Measurements from ENCODE around the gene MYL4.
"Not testable (repeated sequence)": the region's sequence is repeated elsewhere in the genome, so short reads cannot be mapped to it uniquely, and the experiment has no call there.

The MYL4 gene

DNA sequence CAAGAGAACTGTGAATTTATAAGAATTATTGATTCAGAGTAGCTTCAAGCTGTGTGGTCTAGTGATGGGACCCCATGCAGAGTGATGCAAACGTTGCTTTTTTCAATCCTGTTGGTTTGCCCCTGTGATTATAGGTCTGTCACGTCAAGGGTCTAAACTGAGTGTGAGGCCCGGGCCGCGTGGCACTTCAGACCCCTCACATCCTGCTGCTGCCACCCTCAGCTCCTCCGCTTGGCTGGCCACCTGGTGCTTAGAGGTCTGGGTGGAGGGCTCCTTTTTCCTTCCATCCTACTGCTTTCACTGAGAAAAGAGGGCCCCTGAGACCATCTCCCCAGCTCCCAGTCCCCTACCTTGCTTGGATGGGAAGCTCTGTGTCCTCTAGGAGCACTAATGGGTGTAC lies 12.0 kb downstream of the MYL4 start:
- no peak for DNase-seq (ENCODE audit: low spot score)

DNA sequence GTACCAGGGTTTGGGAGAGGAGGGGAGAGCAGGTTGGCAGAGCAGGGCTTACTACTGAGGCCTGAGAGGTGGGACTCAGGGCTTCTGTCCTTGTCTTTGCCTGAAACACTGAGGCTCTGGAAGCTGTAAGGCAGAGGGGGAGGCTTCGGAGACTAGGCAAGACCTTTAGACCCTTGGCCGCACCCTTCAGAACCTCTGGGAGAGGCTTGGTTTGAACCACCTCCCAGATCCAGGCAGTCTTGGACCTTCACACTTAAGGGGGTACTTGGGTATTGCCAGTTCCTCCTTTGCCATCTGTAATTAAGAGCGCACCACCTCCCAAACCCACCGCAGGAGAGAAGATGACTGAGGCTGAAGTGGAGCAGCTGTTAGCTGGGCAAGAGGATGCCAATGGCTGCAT lies 12.9 kb downstream of the MYL4 start:
- DNase-seq (ENCODE audit: low spot score) = no peak

DNA sequence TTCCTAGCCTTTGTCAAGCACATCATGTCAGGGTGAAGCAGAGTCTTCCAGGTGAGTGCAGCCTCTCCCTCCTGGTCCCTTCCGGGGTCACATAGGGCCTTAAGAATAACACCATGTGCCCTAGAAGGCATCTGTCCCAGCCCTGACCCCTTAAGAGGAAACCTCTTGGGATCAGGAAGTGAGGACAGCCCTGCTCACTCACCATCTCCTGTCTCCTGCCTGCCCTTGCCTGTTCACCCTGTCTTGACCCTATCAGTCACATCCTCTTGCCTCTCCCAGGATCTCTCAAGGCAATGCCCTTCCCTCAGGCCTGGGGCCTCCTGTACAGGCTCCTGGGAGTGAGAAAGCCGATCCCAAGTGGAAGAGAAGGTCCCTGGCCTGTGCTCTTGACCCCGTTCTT lies 13.9 kb downstream of the MYL4 start:
- DNase-seq (ENCODE audit: low spot score) = no peak

DNA sequence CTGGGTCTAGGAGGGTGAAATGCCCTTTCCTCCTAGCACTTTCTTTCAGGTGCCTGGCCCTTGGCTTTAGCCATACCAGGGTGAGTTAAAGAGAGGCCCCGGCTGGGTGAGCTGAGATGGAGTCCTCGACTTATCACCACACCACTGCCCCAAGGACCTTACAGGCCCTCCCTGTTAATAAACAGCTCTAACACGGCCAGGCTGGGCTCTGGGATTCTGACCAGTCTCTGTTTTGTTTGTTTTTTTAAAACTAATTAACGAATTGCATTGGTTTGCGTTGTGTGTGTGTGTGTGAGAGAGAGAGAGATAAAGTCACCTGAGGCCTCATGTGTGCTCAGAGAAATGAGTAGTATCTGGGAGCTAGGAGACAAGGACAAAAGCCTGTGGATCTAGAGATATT lies 14.3 kb downstream of the MYL4 start:
- no peak for DNase-seq (ENCODE audit: low spot score)

DNA sequence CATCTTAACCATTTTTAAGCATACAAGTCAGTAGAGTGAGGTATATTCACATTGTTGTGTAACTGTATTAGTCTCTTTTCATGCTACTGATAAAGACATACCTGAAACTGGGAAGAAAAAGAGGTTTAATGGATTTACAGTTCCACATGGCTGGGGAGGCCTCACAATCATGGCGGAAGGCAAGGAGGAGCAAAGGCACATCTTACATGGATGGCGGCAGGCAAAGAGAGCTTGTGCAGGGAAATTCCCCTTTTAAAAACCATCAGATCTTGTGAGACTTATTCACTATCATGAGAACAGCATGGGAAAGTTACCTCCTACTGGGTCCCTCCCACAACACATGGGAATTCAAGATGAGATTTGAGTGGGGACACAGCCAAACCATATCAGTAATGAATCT lies 14.9 kb downstream of the MYL4 start:
- DNase-seq (ENCODE audit: low spot score) = not testable (repeated sequence)

DNA sequence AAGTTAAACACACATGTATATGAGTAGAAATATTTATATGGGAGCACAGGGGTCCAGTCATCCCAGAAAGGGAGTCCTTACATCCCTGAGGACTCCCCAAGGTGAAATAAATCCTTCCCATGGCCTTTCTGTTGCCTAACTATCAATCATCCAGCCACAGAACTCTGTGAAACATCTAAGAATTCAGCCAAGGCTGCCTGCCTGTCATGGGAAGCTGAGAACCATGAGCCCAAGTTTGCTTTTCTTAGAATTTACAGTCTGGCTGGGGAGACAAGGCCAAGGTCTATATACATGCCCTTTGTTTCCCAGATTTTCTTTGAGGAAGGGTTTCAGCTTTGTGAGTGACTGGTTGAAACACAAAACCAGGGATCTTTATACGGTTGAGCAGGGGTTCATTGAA lies 15.8 kb downstream of the MYL4 start:
- no peak for DNase-seq (ENCODE audit: low spot score)

DNA sequence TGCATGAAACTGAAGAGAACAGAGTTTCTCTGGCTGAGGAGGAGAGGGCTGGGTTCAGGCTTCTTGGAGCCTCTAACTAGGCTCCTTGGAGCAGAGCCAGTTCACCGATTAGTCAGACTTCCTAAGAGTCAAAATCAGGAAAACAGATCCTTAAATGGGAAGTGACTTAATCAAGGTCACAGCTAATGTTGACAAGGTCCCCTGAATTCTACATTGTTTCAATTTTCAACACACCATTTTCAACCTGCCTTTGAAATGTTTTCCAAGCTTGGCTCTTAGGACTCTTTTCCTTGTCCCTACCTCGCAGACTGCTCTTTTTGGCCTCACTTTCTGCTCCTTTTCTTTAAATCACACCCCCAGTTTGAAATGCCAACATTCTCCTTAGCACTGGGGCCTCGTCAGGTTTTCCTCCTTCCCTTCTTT lies 16.3 kb downstream of the MYL4 start:
- no peak for DNase-seq (ENCODE audit: low spot score)

DNA sequence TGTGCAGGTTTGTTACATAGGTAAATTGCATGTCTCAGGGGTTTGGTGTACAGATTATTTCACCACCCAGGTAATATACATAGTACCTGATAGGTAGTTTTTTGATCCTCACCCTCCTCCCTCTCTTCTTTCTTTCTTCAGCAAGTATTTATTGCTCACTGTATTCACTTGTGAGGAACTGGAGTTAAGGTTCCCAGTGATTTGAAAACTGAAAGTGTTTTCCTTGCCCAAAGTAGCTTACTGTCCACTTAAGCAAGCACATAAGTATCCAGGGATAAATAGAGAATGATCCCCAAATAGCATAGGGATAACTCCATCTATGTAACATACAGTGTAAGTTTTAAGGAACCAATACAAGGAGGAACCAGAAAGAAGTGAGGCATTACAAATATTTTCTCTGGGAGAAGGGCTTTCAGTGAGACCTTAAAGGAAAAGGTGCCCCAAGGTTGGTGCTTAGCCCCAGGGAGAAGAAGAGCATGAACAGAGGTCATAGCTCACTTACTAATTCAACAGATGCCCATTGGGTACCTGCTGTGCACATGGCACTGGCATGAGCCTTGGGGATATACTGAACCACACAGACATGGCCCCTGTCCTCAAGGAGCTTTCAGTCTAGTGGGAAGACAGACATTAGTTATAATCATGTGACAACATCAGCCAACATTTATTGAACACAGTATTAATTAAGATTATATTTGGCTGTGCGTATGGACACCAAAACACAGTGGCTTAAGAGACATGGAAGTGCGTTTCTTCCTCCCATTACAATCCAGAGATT lies 17.0 kb downstream of the MYL4 start:
- DNase-seq (ENCODE audit: low spot score) = no peak

DNA sequence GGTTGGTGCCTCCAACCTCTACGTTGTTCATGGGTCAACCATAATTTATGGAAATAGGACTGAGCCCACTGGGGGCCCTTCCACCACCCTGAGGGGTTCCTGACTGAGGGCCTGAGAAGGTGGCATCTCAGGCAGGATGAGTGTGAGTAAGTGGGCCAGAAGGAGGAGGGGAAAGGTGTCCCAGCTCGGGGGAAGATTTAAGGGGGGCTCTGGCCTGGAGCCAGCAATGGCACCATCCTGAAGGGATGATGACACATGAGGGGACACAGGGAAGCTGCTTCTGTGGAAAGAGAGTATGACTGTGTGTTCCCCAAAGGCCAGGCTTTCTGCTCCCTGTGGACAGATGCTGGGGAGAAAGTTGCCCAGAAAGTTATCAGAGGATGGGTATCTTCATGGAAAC lies 18.7 kb downstream of the MYL4 start:
- DNase-seq (ENCODE audit: low spot score) = no peak

DNA sequence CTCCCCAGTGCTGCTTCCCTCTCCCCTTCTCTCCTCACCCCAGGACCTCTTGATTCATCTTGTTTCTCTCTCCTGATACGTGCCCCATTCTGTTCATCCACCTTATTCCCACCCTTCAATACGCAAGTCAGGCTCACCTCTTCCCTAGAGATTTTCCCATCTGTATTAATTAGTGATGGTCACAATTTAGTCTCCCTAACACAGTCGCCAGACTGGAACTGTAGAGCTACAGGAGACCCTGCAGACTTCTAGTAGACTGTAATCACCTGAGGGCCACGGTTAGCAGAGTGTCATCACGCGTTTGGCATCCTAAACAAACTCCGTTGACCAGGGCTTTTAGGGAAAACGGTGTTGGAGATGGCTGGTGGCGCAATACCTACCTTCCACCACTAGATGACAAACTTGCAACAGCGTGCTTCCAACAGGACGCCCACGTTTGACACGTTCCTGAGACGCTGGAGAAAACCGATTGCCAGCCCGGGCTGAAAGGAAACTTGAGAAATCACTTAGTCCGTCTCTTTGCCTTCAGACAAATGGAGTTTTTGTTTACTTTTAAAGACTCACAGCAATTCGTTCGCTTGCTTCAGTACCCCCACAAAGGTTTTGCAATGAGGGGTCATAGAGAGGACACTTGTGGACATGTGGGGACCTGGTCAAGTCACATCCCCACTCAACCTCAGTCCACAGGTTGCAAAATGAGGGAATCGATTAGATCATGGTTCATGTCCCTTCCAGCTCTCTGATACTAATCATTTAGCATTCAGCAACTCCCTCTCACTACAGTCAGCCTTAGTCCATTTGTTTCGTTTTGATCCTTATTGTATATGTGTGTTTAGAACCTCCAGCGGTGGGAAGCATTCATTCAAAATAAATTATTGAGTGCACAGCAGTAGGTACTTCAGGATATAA lies 20.6 kb downstream of the MYL4 start:
- peak; percentile 87 for DNase-seq (ENCODE audit: low spot score)

DNA sequence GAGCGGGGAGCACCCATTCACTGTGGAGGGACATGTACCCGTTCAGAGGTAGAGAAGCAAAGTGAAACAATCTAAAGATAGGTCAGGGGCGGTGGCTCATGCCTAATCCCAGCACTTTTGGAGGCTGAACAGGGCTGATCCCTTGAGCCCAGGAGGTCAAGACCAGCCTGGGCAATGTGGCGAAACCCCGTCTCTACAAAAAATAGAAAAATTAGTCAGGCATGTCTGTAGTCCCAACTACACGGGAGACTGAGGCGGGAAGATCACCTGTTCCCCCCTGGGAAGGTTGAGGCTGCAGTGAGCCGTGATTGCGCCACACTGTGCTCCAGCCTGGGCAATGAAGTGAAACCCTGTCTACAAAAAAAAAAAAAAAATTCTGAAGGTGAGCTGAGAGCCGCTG lies 21.7 kb downstream of the MYL4 start:
- DNase-seq (ENCODE audit: low spot score) = no peak

DNA sequence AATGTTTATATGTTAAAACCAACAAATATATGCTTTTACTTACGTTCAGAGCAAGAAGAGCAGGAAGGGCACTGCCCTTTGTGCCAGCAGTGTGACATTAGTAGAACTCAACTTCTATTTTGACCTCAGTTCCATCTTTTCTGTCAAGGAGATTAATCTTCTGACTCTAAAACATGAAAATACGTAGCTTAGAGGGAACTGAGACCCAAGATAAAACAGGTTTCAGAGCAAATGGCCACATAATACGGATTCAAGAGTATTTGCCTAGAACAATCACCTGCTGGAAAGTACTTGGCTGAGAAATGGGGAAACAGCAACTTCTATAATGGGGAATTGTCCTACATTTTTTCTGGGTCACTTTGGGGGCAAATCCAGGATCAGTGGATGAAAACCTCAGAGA lies 22.2 kb downstream of the MYL4 start:
- DNase-seq (ENCODE audit: low spot score) = no peak

DNA sequence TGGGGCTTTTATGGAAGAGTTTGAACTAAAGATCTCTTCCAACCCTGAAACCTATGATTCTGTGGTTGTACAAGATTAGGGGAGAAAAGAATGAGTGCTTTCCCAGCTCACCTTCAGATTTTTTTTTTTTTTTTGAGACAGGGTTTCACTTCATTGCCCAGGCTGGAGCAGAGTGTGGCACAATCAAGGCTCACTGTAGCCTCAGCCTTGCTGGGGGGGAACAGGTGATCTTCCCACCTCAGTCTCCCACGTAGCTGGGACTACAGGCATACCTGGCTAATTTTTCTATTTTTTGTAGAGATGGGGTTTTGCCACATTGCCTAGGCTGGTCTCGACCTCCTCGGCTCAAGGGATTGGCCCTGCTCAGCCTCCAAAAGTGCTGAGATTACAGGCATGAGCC lies 22.7 kb downstream of the MYL4 start:
- DNase-seq (ENCODE audit: low spot score) = no peak

DNA sequence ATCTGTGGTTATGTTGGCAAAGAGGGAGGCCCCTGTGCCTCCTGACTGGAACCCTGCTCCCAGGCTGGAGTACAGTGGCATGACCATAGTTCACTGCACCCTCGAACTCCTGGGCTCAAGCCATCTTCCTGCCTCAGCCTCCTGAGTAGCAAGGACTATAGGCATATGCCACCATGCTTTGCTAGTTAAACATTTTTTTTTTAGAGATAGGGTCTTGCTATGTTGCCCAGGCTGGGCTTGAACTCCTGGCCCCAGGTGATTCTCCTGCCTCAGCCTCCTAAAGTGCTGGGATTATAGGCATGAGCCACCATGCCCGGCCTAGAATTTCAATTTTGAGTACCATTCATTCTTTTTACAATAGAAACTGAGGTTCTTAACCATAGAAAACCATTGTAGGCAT lies 23.3 kb downstream of the MYL4 start:
- DNase-seq (ENCODE audit: low spot score) = no peak

DNA sequence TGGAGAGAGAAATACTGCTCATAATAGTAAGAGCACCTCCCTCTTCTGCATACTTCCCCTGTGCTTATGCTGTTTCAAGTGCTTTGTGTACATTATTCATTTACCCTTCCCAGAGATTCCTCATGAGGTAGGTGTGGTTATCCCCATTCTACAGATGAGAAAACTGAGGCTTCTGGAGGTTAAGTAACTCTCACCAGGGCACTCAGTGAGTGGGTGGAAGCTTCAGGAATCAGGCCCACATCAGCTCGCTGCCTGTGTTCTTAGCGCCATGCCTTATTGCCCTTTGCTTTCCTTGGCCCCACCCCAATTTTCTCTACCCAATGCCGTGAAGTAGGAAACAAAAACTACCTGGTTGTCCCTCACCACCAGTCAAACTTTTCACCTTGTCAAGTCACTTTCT lies 26.4 kb downstream of the MYL4 start:
- DNase-seq (ENCODE audit: low spot score) = no peak

DNA sequence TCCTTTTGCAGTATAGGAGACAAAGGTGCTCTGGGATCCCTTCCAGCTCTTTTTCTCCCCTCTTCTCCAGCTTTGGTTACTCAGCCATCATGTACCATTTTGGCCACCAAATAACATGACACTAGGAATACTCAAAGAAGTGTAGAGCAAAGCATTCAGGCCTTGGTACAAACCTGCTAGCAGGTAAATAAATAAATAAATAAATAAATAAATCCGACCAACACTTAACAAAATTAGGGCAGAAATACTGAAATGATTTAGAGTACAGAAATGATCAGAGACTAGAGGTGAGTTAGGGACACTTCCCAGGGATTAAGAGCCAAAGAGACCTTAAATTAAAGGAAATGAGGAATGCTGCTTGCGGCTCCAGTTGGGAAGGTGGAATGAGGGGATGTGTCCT lies 26.8 kb downstream of the MYL4 start:
- no peak for DNase-seq (ENCODE audit: low spot score)

DNA sequence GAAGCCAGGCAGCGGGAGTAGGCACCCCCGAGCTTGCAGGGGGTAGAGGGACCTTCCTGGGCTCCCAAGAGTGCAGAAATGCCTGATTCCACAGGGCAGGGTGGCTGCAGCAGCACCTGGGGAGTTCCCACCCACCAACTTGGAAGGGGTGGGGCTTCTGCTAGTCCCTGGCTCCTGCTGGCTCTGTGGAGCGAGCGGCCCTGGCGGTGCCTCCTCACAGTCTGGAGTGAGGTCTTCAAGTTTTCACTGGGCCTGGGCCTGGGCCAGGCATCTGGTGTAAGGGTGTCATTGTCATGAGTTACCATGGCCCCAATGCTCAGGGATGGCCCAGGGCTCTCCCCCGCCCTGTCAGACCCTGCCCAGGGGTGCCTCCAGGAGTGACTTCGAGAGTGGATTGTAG lies 28.7 kb downstream of the MYL4 start:
- no peak for DNase-seq (ENCODE audit: low spot score)

DNA sequence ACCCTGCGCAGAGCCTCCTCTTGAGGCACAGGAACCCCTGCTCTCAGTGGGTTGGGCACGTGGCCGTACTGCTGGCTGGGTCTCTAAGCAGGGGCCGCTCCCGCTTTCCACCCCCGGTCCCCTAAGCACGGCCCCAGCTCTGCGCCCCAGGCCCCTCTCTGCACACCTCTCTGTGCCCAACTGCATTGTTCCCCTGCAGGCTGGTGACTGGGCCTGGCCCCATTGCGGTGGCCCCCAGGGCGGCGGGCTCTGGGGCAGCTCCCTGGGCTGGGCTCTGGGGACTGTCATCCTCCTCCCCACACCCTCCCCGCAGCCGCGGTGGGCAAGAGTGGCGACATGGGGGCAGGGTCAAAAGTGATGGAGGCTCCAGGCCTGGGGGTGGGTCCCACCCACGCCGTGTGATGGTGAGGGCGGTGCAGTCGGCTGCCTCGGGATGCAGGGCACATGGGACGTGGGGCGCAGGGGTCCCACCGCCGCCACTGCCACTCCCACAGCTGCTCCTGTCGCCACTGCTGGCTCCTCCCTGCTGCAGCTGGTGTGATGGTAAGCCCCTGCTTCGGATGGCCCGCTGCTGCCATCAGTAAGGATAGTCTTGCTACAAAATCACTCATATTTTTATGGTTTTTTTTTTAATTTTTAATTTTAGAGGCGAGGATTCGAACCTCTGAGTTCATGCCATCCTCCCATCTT lies 29.3 kb downstream of the MYL4 start:
- no peak for DNase-seq (ENCODE audit: low spot score)

DNA sequence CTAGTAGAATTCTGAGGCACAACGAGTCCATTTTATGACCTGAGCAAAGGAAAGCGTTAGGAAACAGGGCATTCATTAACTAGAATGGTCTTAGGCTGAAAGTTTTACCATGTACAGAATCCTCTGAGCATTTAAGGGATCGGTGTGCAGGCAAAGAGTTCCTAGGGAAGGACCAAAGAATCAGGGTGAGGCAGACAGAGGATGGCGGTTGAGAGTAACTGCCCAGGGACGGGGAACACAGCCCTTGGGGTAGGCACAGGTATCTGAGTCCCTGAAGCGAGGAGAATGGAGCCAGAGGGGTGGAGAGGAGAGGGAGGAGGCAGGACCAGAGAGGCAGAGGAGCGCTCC lies 30.4 kb downstream of the MYL4 start:
- no peak for DNase-seq (ENCODE audit: low spot score)

DNA sequence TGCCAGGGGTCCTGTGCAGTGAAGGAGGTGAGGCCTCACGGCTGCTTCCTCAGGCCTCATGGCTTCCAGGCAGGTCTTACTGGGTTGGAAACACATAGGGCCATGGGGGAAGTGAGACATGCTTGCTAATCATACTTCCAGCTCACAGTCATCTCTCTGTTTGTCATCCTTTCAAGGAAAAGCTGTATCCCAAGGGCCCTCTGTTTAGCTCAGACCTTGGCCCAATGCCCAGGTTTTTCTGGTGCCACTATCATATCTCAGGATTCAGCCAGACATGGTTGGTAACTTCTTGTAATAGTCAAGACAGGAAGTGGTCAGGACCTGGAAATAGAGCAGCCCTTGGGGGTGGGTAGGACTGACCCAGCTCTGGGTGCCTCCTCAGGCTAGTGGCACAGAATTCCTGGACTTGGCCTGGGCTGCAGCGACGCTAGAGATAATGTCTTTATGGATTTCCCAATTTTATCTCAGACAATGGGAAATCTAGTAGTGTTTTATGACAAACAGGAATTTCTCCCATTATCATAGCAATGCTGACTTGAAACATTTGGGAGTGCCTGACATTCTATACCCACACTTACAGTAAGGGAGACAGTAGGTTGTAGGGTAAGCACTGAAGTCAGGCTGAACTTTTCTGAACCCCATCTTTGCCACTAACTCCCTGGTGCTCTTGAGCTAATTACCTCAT lies 31.0 kb downstream of the MYL4 start:
- DNase-seq (ENCODE audit: low spot score) = peak; percentile 59

DNA sequence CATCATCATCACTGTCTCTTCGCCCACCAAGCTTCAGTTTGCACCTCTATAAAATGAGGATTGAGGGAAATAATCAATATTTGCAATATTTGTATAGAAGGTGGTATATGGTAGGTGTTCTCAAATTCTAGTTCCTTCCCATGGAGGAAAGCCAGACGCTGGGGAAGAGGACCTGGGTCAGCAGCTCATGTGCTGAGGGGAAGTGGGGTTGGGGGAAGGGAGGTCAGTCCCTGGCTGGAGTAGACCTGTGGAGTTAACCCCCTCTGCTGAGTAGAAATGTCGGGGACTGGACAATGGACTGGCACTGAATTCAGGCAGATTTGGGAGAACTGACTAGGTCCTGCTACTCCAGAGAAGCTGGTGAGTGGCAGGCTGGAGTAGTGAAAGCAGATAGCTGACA lies 31.7 kb downstream of the MYL4 start:
- no peak for DNase-seq (ENCODE audit: low spot score)

DNA sequence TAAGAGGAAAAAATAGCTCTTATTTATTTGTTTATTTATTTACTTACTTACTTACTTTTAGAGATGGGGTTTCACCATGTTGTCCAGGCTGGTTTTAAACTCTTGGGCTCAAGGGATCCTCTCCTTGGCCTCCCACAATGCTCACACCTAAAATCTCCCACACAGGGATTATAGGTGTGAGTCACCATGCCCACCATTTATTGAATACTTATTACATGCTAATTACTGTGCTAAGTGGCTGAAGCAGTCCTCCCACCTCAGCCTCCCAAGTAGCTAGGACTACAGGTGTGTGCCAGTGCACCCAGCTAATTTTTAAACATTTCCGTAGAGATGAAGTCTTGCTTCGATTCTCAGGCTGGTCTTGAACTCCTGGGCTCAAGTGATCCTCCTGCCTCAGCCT lies 33.5 kb downstream of the MYL4 start:
- no peak for DNase-seq (ENCODE audit: low spot score)

Measured in SW480 (cell line).